ENCODE measurements around the gene UCKL1.
"Not testable (repeated sequence)": the region's sequence is repeated elsewhere in the genome, so short reads cannot be mapped to it uniquely, and the experiment has no call there.

The UCKL1 gene

GRCh38 chr20:63933646-63934045 is 22.6 kb downstream of the UCKL1 start:
- Mint-ChIP-seq H3K27ac (no peak overlapping the region), H3K36me3 (peaks cover 91% of the 10 kb centered on the region), H3K4me3 (no peak overlapping the region), H3K9me3 (no peaks in the 10 kb centered on the region), H3K4me1 (peaks cover 7% of the 10 kb centered on the region)
- ATAC-seq = no peak
- DNase-seq (ENCODE audit: low spot score in 2 of 2) = no peak

- ATAC-seq = no peak
- no peaks in the 10 kb centered on the region for H3K9me3 Mint-ChIP-seq
- peaks cover 94% of the 10 kb centered on the region for H3K36me3 Mint-ChIP-seq
- H3K4me3 Mint-ChIP-seq = no peak overlapping the region
- peaks cover 7% of the 10 kb centered on the region for H3K4me1 Mint-ChIP-seq
- DNase-seq (ENCODE audit: low spot score in 2 of 2) = no peak
- H3K27ac Mint-ChIP-seq = no peak overlapping the region
Measured at GRCh38 chr20:63932606-63933160, 23.5 kb downstream of the UCKL1 start.

GRCh38 chr20:63931735-63932134 is 24.5 kb downstream of the UCKL1 start:
- Mint-ChIP-seq H3K9me3 (no peaks in the 10 kb centered on the region), H3K27ac (no peak overlapping the region), H3K4me1 (peaks cover 7% of the 10 kb centered on the region), H3K4me3 (no peak overlapping the region), H3K36me3 (peaks cover 94% of the 10 kb centered on the region)
- ATAC-seq (no peak), DNase-seq (ENCODE audit: low spot score in 2 of 2) (no peak)

GRCh38 chr20:63930971-63931553 is 25.2 kb downstream of the UCKL1 start:
- Mint-ChIP-seq H3K36me3 (peaks cover 93% of the 10 kb centered on the region), H3K4me3 (no peak overlapping the region), H3K9me3 (no peaks in the 10 kb centered on the region), H3K4me1 (peaks cover 12% of the 10 kb centered on the region), H3K27ac (peak overlapping the region; percentile 72)
- ATAC-seq (no peak), DNase-seq (ENCODE audit: low spot score in 2 of 2) (no peak)

GRCh38 chr20:63929473-63929883 is 26.7 kb downstream of the UCKL1 start:
- not testable (repeated sequence) for DNase-seq (ENCODE audit: low spot score in 2 of 2); H3K9me3 Mint-ChIP-seq; H3K4me3 Mint-ChIP-seq; H3K27ac Mint-ChIP-seq; H3K4me1 Mint-ChIP-seq; ATAC-seq
- peaks cover 87% of the 10 kb centered on the region for H3K36me3 Mint-ChIP-seq

- no peak for ATAC-seq
- DNase-seq (ENCODE audit: low spot score in 2 of 2) = no peak
- no peak overlapping the region for H3K27ac Mint-ChIP-seq
- H3K4me3 Mint-ChIP-seq = no peak overlapping the region
- H3K4me1 Mint-ChIP-seq = peaks cover 4% of the 10 kb centered on the region
- no peaks in the 10 kb centered on the region for H3K9me3 Mint-ChIP-seq
- peaks cover 85% of the 10 kb centered on the region for H3K36me3 Mint-ChIP-seq
Measured at GRCh38 chr20:63929071-63929470, 27.1 kb downstream of the UCKL1 start.

- Mint-ChIP-seq H3K4me3 (no peak overlapping the region), H3K9me3 (no peaks in the 10 kb centered on the region), H3K27ac (no peak overlapping the region), H3K4me1 (peaks cover 4% of the 10 kb centered on the region), H3K36me3 (peaks cover 81% of the 10 kb centered on the region)
- DNase-seq (ENCODE audit: low spot score in 2 of 2) = no peak
- no peak for ATAC-seq
Measured at GRCh38 chr20:63926298-63926697, 29.9 kb downstream of the UCKL1 start.

GRCh38 chr20:63924241-63924640 is 32.0 kb downstream of the UCKL1 start:
- Mint-ChIP-seq H3K27ac (no peak overlapping the region), H3K9me3 (no peaks in the 10 kb centered on the region), H3K4me1 (peaks cover 4% of the 10 kb centered on the region), H3K4me3 (no peak overlapping the region), H3K36me3 (peaks cover 71% of the 10 kb centered on the region)
- ATAC-seq = no peak
- no peak for DNase-seq (ENCODE audit: low spot score in 2 of 2)

- no peaks in the 10 kb centered on the region for H3K9me3 Mint-ChIP-seq
- no peak for DNase-seq (ENCODE audit: low spot score in 2 of 2)
- no peak overlapping the region for H3K27ac Mint-ChIP-seq
- no peak overlapping the region for H3K4me3 Mint-ChIP-seq
- no peak for ATAC-seq
- peaks cover 4% of the 10 kb centered on the region for H3K4me1 Mint-ChIP-seq
- H3K36me3 Mint-ChIP-seq = peaks cover 71% of the 10 kb centered on the region
Measured at GRCh38 chr20:63923651-63924050, 32.6 kb downstream of the UCKL1 start.

GRCh38 chr20:63920226-63920625 is 36.0 kb downstream of the UCKL1 start:
- DNase-seq (ENCODE audit: low spot score in 2 of 2) (no peak), ATAC-seq (no peak)
- no peak overlapping the region for H3K27ac Mint-ChIP-seq
- peaks cover 5% of the 10 kb centered on the region for H3K4me1 Mint-ChIP-seq
- peaks cover 3% of the 10 kb centered on the region for H3K9me3 Mint-ChIP-seq
- no peak overlapping the region for H3K4me3 Mint-ChIP-seq
- peaks cover 53% of the 10 kb centered on the region for H3K36me3 Mint-ChIP-seq

- ATAC-seq (no peak), DNase-seq (ENCODE audit: low spot score in 2 of 2) (no peak)
- Mint-ChIP-seq H3K36me3 (peaks cover 54% of the 10 kb centered on the region), H3K4me1 (peaks cover 10% of the 10 kb centered on the region), H3K9me3 (peaks cover 3% of the 10 kb centered on the region), H3K27ac (no peak overlapping the region), H3K4me3 (no peak overlapping the region)
Measured at GRCh38 chr20:63919130-63919529, 37.1 kb downstream of the UCKL1 start.

- Mint-ChIP-seq H3K4me1 (peaks cover 16% of the 10 kb centered on the region), H3K27ac (peak overlapping the region; percentile 45)
- no peak for DNase-seq (ENCODE audit: low spot score in 2 of 2)
Measured at GRCh38 chr20:63917811-63918210, 38.4 kb downstream of the UCKL1 start.

GRCh38 chr20:63916371-63916939 is 39.8 kb downstream of the UCKL1 start:
- not testable (repeated sequence) for ATAC-seq; DNase-seq (ENCODE audit: low spot score in 2 of 2); H3K27ac Mint-ChIP-seq; H3K4me3 Mint-ChIP-seq; H3K9me3 Mint-ChIP-seq
- H3K36me3 Mint-ChIP-seq = peaks cover 45% of the 10 kb centered on the region
- H3K4me1 Mint-ChIP-seq = peaks cover 23% of the 10 kb centered on the region

More at GRCh38 chr20:63917811-63918210, 38.4 kb downstream of the UCKL1 start:
- Mint-ChIP-seq H3K4me3 (no peak overlapping the region), H3K36me3 (peaks cover 57% of the 10 kb centered on the region), H3K9me3 (peaks cover 3% of the 10 kb centered on the region)
- ATAC-seq = no peak

- H3K36me3 Mint-ChIP-seq = peaks cover 45% of the 10 kb centered on the region
- H3K9me3 Mint-ChIP-seq = peaks cover 3% of the 10 kb centered on the region
- DNase-seq (ENCODE audit: low spot score in 2 of 2) (no peak), ATAC-seq (no peak)
- peak overlapping the region; percentile 64 for H3K27ac Mint-ChIP-seq
- no peak overlapping the region for H3K4me3 Mint-ChIP-seq
- peaks cover 31% of the 10 kb centered on the region for H3K4me1 Mint-ChIP-seq
Measured at GRCh38 chr20:63915471-63915870, 40.7 kb downstream of the UCKL1 start.

GRCh38 chr20:63913768-63914167 is 42.4 kb downstream of the UCKL1 start:
- H3K36me3 Mint-ChIP-seq = peaks cover 51% of the 10 kb centered on the region
- H3K4me1 Mint-ChIP-seq = peaks cover 38% of the 10 kb centered on the region
- ATAC-seq (no peak), DNase-seq (ENCODE audit: low spot score in 2 of 2) (no peak)
- H3K4me3 Mint-ChIP-seq = no peak overlapping the region
- no peak overlapping the region for H3K27ac Mint-ChIP-seq
- H3K9me3 Mint-ChIP-seq = peaks cover 3% of the 10 kb centered on the region

GRCh38 chr20:63911176-63911575 is 45.0 kb downstream of the UCKL1 start:
- no peak overlapping the region for H3K4me3 Mint-ChIP-seq
- peaks cover 2% of the 10 kb centered on the region for H3K9me3 Mint-ChIP-seq
- ATAC-seq (no peak), DNase-seq (ENCODE audit: low spot score in 2 of 2) (no peak)
- peaks cover 44% of the 10 kb centered on the region for H3K4me1 Mint-ChIP-seq
- peaks cover 45% of the 10 kb centered on the region for H3K36me3 Mint-ChIP-seq
- H3K27ac Mint-ChIP-seq = peak overlapping the region; percentile 71
